Ovary (tissue), 9 donors: ENCODE measurements around the gene PYGB. TPM values are rescaled to one million over a fixed set of nuclear protein-coding genes. Genes with fewer than 3 reads are reported as not detected.

ENCODE experiments used
- DNase-seq, 5 donors: peaks; one replicate each; pipeline ENCODE4 v3.0.0-alpha.2; 2019 to 2020
- H3K27ac ChIP-seq, 2 donors: fragments of 200-600 bp; one replicate each; pipeline versions ENCODE4 v1.5.1 to v1.8.0; 2019 to 2022
- H3K27me3 ChIP-seq: fragments of 200-600 bp; one replicate; pipeline ENCODE4 v1.8.0; 2022
- H3K36me3 ChIP-seq: fragments of 200-600 bp; sonication (generic); one replicate; pipeline ENCODE4 v1.5.1; 2019
- H3K4me1 ChIP-seq: one replicate; pipeline ENCODE4 v1.8.1; 2013; ENCODE audit warnings: mild to moderate bottlenecking, moderate library complexity; ENCODE audit not compliant: insufficient read depth
- H3K4me3 ChIP-seq: fragments of 200-600 bp; sonication (generic); one replicate; pipeline ENCODE4 v1.5.1; 2017
- H3K9me3 ChIP-seq, 2 donors: fragments of 200-600 bp in 1 of 2; sonication (generic) in 1 of 2; one replicate each; pipeline versions ENCODE4 v1.5.1 to v1.8.1; 2013 to 2019; ENCODE audit warnings: mild to moderate bottlenecking in 1 of 2, moderate library complexity in 1 of 2
- CTCF ChIP-seq, 3 donors: fragments of 450-650 bp in 2 of 3; fragments of 200-600 bp in 1 of 3; IDR thresholded peaks; one replicate each; pipeline versions ENCODE4 v1.5.1 to v1.8.0; 2016 to 2022; ENCODE audit warnings: antibody characterized with exemption in 3 of 3, mild to moderate bottlenecking in 1 of 3
- EP300 ChIP-seq: sonication (generic); formaldehyde crosslinking; IDR thresholded peaks from one replicate; pipeline ENCODE4 v1.6.1; 2017; ENCODE audit warnings: antibody characterized with exemption
- POLR2A ChIP-seq: fragments of 450-650 bp; IDR thresholded peaks from one replicate; pipeline ENCODE4 v1.6.1; 2017; ENCODE audit warnings: antibody characterized with exemption, mild to moderate bottlenecking, moderate library complexity
- WGBS, 3 donors: extraction: QIAGEN DNeasy Blood & Tissue Kit in 1 of 3; methylation state at CpG; one replicate each; pipeline versions ENCODE4 v1.1.5 to v1.1.7; 2013 to 2017; 5-methylcytosine and 5-hydroxymethylcytosine counted together
- intact Hi-C, 4 donors: fragments of 100-400 bp; cut with DNase I; formaldehyde crosslinking; loops; one replicate each; pipeline versions ENCODE4 v1.11.0 to v1.15.1; 2022 to 2023
- polyA plus RNA-seq, 2 donors: library from polyadenylated mRNA; stranded (reverse); fragments of 200-250 nt in 1 of 2; fragments of 350-450 nt in 1 of 2; fragmentation: Illumina TruSeq in 1 of 2; extraction: RNeasy Lipid Tissue Mini Kit (QIAGEN cat#74804) in 1 of 2; gene quantifications; one replicate each; pipeline ENCODE4 v1.2.3, GENCODE V29; 2013 to 2014
- total RNA-seq, 7 donors: library from RNA; depleted of rRNA in 2 of 7; stranded (reverse); fragments of >200 nt in 2 of 7; fragmentation: NEBNext Ultra II Directional in 3 of 7; extraction: Animal tissue kit (Norgen Biotek cat#: 25700) in 3 of 7; gene quantifications; one replicate each; pipeline versions ENCODE4 v1.1.0 to v1.2.4, GENCODE V29; 2016 to 2023
- donor health status: DM: no; HTN: no; CAD: no; lungs with moderate emphysema.
- donor health status: DM: no; HTN: no; CAD: no.
- donor health status: Bipolar disorder and iron deficiency.
- donor health status: DM: yes; HTN: yes; CAD: no.
- donor health status: DM: no; HTN: no; CAD: no.
- donor health status: DM: yes; HTN: yes; CAD: no.

The PYGB gene
- total and polyA plus RNA-seq, 9 donors, result 23.1 to 54.2 (median 38.3) TPM

- peak in 4 of 5 donors; percentile 6 to 25 (median 11) for DNase-seq
- Histone ChIP-seq H3K27me3 (no peaks in the 10 kb centered on the region), H3K9me3 (no peaks in the 10 kb centered on the region), H3K4me3 (no peak overlapping the region), H3K27ac (no peak overlapping the region), H3K36me3 (no peaks in the 10 kb centered on the region), H3K4me1 (no peaks in the 10 kb centered on the region)
- TF ChIP-seq POLR2A, result no peak
- TF ChIP-seq CTCF (IDR thresholded peaks at IDR 0.05), result no peak
- TF ChIP-seq EP300, result no peak
- 89 to 95% (median 93%) methylated on average over 18 to 19 of the region's 19 CpGs for WGBS, 3 donors
- intact Hi-C loops, result no loop called here
Observed at GRCh38 chr20:25277941-25278521, 30.1 kb downstream of the PYGB start.

GRCh38 chr20:25278636-25279361 is 30.9 kb downstream of the PYGB start:
- Histone ChIP-seq H3K4me3 (no peak overlapping the region), H3K27me3 (no peaks in the 10 kb centered on the region), H3K27ac (no peak overlapping the region), H3K36me3 (no peaks in the 10 kb centered on the region), H3K4me1 (no peaks in the 10 kb centered on the region), H3K9me3 (no peaks in the 10 kb centered on the region)
- TF ChIP-seq POLR2A, result no peak
- TF ChIP-seq EP300, result no peak
- TF ChIP-seq CTCF (IDR thresholded peaks at IDR 0.05), result no peak
- 89 to 93% (median 90%) methylated on average over 26 of the region's 26 CpGs for WGBS, 3 donors
- intact Hi-C loops, result no loop called here
- DNase-seq, result peak; percentile 5 to 23 (median 14)

GRCh38 chr20:25279403-25279802 is 31.5 kb downstream of the PYGB start:
- intact Hi-C loops, result no loop called here
- H3K27ac ChIP-seq, result no peak overlapping the region
- peak in 1 of 5 donors; percentile 2 for DNase-seq

GRCh38 chr20:25280051-25280573 is 32.2 kb downstream of the PYGB start:
- H3K27me3 ChIP-seq, result no peaks in the 10 kb centered on the region
- TF ChIP-seq CTCF (IDR thresholded peaks at IDR 0.05) (no peak), POLR2A (no peak), EP300 (no peak)
- H3K27ac ChIP-seq, result no peak overlapping the region
- no peaks in the 10 kb centered on the region for H3K36me3 ChIP-seq
- 58 to 83% (median 65%) methylated on average over 15 of the region's 15 CpGs for WGBS, 3 donors
- H3K9me3 ChIP-seq, result no peaks in the 10 kb centered on the region
- intact Hi-C loops, result no loop called here
- DNase-seq, result peak in 4 of 5 donors; percentile 7 to 41 (median 18)
- no peak overlapping the region for H3K4me3 ChIP-seq
- no peaks in the 10 kb centered on the region for H3K4me1 ChIP-seq

More at GRCh38 chr20:25279403-25279802, 31.5 kb downstream of the PYGB start:
- no peak for TF ChIP-seq POLR2A
- no peak for TF ChIP-seq EP300
- TF ChIP-seq CTCF (IDR thresholded peaks at IDR 0.05), result no peak
- Histone ChIP-seq H3K36me3 (no peaks in the 10 kb centered on the region), H3K4me1 (no peaks in the 10 kb centered on the region), H3K4me3 (no peak overlapping the region), H3K27me3 (no peaks in the 10 kb centered on the region), H3K9me3 (no peaks in the 10 kb centered on the region)
- 78 to 90% (median 86%) methylated on average over 9 of the region's 9 CpGs for WGBS, 3 donors
